GM19397 (cell line): ENCODE data around the gene PSMA5.
A peak's percentile ranks its signal among the peaks of the same experiment; 100 is the strongest.
"Not testable (repeated sequence)": the region's sequence is repeated elsewhere in the genome, so short reads cannot be mapped to it uniquely, and the experiment has no call there.

ENCODE experiments used
- ATAC-seq: cut with Tn5 transposase; IDR thresholded peaks from one replicate; pipeline ENCODE4 v1.9.1; 2021; ENCODE audit warnings: mild to moderate bottlenecking, moderate library complexity; ENCODE audit not compliant: unreplicated experiment

Gene PSMA5

GRCh38 chr1:109392788-109393616 lies 33.2 kb downstream of the PSMA5 start:
- no peak for ATAC-seq

GRCh38 chr1:109392037-109392787 lies 34.0 kb downstream of the PSMA5 start:
- ATAC-seq: peak; percentile 19

GRCh38 chr1:109391626-109392025 lies 34.6 kb downstream of the PSMA5 start:
- ATAC-seq: peak; percentile 58

- ATAC-seq: no peak
These were observed 35.1 kb downstream of the PSMA5 start for GRCh38 chr1:109391157-109391556.

GRCh38 chr1:109389638-109390341 lies 36.5 kb downstream of the PSMA5 start:
- ATAC-seq: no peak

- no peak for ATAC-seq
These were observed 37.2 kb downstream of the PSMA5 start for GRCh38 chr1:109388884-109389637.

GRCh38 chr1:109388208-109388711 lies 38.0 kb downstream of the PSMA5 start:
- ATAC-seq: no peak

- ATAC-seq: no peak
These were observed 40.1 kb downstream of the PSMA5 start for GRCh38 chr1:109386054-109386717.

GRCh38 chr1:109385417-109385816 lies 40.8 kb downstream of the PSMA5 start:
- ATAC-seq: no peak

DNA sequence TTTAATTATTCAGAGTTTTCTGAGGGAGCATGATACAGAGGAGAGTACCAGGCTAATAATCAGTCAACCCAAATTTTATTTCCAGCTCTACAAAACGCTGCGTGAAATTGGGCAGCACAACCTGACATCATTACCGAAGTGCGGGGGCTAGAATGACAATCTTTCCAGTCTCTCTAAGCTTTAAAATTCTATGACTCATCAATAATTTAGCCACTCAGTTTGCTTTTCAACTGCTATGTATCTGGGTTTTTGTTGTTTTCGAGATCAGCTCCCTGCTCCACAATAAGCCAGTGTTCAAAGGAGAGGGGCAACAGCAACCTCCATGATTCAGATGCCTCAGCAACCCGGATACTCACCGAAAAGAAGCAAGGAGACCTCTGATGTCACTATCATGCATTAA lies 42.4 kb downstream of the PSMA5 start:
- ATAC-seq: no peak

DNA sequence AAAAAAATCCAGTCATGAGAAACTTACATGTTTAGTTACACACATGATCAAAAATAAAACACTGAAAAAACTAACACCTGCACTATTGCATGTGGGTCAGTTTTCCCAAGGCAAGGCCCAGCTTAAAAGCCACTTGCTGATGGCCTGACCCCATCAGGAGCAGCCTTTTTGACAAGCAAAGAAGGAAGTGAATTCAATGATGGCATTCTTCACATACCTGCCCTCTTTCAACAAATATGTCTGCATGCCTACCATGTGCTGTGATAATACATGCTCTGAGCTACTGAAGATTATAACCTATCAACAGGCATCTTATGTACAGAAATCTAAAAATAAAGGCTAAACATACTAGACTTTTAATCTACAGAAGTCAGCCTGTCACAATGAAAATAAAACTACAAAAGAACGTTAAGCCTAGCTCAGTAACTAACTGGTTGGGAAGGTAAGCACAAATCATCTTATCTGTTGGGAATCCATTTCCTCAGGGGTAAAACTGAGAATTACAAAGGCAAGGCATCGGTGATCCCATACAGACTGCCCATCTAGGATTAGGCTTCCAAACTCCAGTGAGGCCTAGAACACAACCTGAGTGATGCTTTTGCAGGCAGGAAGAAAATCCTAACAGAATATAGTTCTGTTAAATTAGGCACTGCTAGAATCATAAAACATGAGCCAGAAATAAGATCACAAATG lies 43.0 kb downstream of the PSMA5 start:
- ATAC-seq: no peak

- ATAC-seq: no peak
These were observed 44.7 kb downstream of the PSMA5 start for GRCh38 chr1:109381573-109381972.

- no peak for ATAC-seq
These were observed 46.3 kb downstream of the PSMA5 start for GRCh38 chr1:109379907-109380306.

DNA sequence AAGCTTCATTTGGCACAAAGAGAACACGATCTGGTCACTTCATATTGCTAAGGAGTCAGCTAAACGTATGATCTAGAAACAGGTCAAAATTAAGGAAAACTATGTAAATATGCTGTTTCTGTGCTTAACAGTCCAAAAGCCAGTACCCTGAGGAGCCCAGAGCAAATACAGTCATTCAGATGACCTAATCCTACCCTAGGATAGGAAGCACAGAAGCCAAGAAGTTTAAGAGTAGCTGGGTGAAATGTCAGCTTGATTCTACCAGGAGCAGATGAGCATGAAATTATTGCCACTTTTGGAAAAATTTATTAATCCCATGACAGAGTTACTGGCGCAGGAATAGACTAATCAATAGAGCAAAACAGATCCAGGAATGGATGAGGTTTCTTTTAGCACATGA lies 46.8 kb downstream of the PSMA5 start:
- ATAC-seq: no peak

DNA sequence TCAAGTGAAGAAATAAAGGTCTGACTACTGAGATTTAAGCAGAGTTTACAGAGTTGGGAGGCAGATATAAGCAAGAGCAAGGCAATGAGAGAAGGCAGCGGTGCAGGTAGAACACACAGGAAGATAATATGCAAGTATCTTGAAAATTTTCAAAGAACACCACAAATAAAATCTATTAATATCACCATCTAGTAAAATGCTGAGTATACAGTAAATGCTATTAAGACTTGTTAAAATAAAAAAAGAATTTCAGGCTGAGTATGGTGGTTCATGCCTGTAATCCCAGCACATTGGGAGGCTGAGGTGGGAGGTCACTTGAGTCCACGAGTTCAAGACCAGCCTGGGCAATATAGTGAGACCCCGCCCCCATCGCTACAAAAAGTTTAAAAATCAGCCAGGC lies 48.5 kb downstream of the PSMA5 start:
- no peak for ATAC-seq

DNA sequence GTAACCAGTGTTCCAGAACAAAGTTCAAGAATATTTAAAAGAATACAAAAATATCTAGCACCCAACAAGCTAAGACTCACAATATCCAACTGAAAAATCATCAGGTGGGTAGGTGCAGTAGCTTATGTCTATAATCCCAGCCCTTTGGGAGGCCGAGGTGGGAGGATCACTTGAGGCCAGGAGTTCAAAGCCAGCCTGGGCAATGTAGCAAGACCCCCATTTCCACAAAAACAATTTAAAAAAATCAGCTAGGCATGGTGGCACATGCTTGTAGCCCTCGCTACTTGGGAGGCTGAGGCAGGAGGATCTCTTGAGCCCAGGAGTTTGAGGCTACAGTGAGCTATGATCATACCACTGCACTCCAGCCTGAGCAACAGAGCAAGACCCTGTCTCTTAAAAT lies 52.6 kb downstream of the PSMA5 start:
- not testable (repeated sequence) for ATAC-seq

DNA sequence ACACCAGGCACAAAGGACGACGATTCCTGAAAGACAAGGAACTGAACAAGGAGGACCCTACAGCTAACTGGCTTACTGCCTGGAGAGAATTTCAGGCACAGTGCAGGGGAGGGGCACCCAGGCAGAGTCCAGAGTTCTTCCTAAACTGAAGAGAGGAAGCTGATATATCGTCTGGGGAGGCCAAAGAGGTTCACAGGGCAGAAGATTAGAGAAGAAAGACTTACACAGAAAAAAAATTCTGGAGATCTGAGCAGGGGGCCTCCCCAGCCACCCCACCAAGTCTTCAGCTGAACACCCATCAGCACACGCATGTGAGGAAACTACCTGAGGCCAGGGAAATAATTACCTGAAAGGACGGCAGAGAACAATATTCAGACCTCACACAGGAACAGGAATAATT lies 53.1 kb downstream of the PSMA5 start:
- no peak for ATAC-seq

GRCh38 chr1:109372281-109372680 lies 54.0 kb downstream of the PSMA5 start:
- no peak for ATAC-seq

- no peak for ATAC-seq
These were observed 54.9 kb downstream of the PSMA5 start for GRCh38 chr1:109371341-109371739.
